Lung (tissue), 12 donors: ENCODE measurements around the gene ANXA5. TPM values are rescaled to one million over a fixed set of nuclear protein-coding genes. Genes with fewer than 3 reads are reported as not detected.

Source experiments
- ATAC-seq: fragments of 200-7000 bp; cut with Tn5 transposase; one replicate; pipeline ENCODE4 v1.9.1; 2020; ENCODE audit warnings: moderate number of reproducible peaks; ENCODE audit not compliant: insufficient read depth, low FRiP score
- DNase-seq, 3 donors: peaks; one replicate each; pipeline ENCODE4 v3.0.0-alpha.2; 2013 to 2017
- H3K27ac ChIP-seq, 2 donors: one replicate each; pipeline ENCODE4 v1.5.1; 2013; ENCODE audit warnings: mild to moderate bottlenecking in 2 of 2, moderate library complexity in 2 of 2, control low read depth in 1 of 2, inconsistent platforms in 1 of 2, low read depth in 1 of 2, low read length in 1 of 2
- H3K27me3 ChIP-seq, 3 donors: one replicate each; pipeline ENCODE4 v1.5.1; 2013; ENCODE audit warnings: low read length in 2 of 3; ENCODE audit not compliant: control insufficient read depth in 3 of 3, insufficient read depth in 3 of 3
- H3K36me3 ChIP-seq, 4 donors: one replicate each; pipeline ENCODE4 v1.5.1; 2013; ENCODE audit warnings: low read length in 4 of 4, mild to moderate bottlenecking in 1 of 4, moderate library complexity in 1 of 4; ENCODE audit not compliant: control insufficient read depth in 4 of 4, insufficient read depth in 4 of 4
- H3K4me1 ChIP-seq, 5 donors: one replicate each; pipeline ENCODE4 v1.5.1; 2013; ENCODE audit warnings: low read length in 5 of 5, mild to moderate bottlenecking in 2 of 5, moderate library complexity in 1 of 5; ENCODE audit not compliant: control insufficient read depth in 5 of 5, insufficient read depth in 5 of 5
- H3K4me3 ChIP-seq: one replicate; pipeline ENCODE4 v1.5.1; 2013; ENCODE audit warnings: mild to moderate bottlenecking, control low read depth, moderate library complexity
- H3K9ac ChIP-seq, 2 donors: one replicate each; pipeline ENCODE4 v1.5.1; 2013; ENCODE audit warnings: low read length in 2 of 2, control low read depth in 1 of 2; ENCODE audit not compliant: insufficient read depth in 1 of 2
- H3K9me3 ChIP-seq, 4 donors: one replicate each; pipeline ENCODE4 v1.5.1; 2013; ENCODE audit warnings: low read length in 3 of 4, mild to moderate bottlenecking in 1 of 4, moderate library complexity in 1 of 4; ENCODE audit not compliant: control insufficient read depth in 4 of 4, insufficient read depth in 3 of 4
- CTCF ChIP-seq: IDR thresholded peaks from 2 replicates; pipeline ENCODE4 v1.5.1; 2012; ENCODE audit warnings: mild to moderate bottlenecking; ENCODE audit errors: control extremely low read depth, extremely low read depth
- WGBS, 2 donors: extraction: QIAGEN DNeasy Blood & Tissue Kit; methylation state at CpG; one replicate each; pipeline ENCODE4 v1.1.7; 2013; 5-methylcytosine and 5-hydroxymethylcytosine counted together
- polyA plus RNA-seq, 2 donors: library from polyadenylated mRNA; stranded (reverse); fragments of 200-250 nt; gene quantifications; one replicate each; pipeline ENCODE4 v1.2.1, GENCODE V29; 2013
- total RNA-seq, 2 donors: library from RNA; depleted of rRNA in 1 of 2; stranded (reverse); fragments of >200 nt in 1 of 2; gene quantifications; one replicate each; pipeline ENCODE4 v1.2.1, GENCODE V29; 2014 to 2021
- donor health status: control.
- donor health status: control.
- donor health status: Bipolar disorder and iron deficiency.
- donor health status: healthy.
- donor health status: DM: yes; HTN: yes; CAD: no.

The ANXA5 gene
- total and polyA plus RNA-seq, 4 donors: 250 to 479 (median 423) TPM

DNA sequence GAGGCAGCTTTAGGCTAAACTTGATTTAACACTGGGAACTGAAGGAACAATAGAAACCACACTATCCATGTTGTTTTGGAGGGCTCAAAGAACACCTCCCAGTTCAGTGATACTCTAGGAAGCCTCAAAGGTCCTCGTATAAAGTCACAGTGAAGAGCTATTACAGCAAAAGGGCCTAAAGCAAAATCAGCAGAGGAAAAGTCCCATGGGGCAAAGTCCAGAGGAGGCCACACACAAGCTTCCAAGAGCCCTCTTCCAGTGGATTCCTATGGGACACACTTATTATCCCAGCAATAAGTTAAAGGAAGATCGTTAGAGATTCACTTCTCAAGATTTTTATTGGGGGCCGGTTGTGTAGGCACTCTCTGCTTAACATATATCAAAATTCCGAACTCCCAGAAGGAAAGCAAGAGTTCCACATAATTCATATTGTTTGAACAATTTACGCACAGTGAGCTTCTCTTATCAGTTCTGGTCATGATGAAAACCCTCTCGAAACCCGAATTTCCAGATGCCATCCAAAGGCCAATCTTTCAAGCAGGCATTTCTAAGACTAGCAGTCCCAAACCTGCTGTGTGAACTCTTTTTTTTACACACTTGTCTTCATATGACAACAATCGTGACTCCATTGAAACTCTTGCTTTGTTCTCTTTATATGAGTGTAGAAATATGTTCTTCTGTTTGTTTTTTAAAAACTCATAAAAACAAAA is 53.7 kb downstream of the ANXA5 start:
- peak in 2 of 3 donors; percentile 13 to 45 for DNase-seq
- no peaks in the 10 kb centered on the region for H3K4me1 ChIP-seq

DNA sequence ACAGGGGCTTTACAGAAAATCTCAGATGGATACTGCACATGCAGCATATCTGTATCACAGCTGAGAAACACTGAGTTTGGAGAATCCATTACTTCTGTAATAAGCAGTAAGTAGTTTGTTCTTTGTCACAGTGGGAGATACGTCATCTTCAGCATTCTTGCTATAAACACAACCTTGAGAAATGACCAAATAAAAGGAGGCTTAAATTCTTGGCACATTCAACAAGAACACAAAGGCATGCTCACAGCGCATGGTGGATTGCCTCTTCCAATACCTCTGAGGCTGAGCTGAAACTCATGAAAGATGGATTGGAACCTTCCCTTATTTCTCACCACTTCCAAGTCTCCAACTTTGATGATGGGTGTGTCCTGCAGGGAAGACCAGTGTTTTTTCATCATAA is 54.5 kb downstream of the ANXA5 start:
- no peak for ATAC-seq
- no peaks in the 10 kb centered on the region for H3K36me3 ChIP-seq
- no peak overlapping the region for H3K4me3 ChIP-seq
- WGBS, 2 donors: 88 to 93% methylated on average over 2 of the region's 2 CpGs
- H3K27me3 ChIP-seq: no peaks in the 10 kb centered on the region
- DNase-seq: no peak
- TF ChIP-seq CTCF: no peak
- H3K27ac ChIP-seq: no peak overlapping the region
- H3K9ac ChIP-seq: no peak overlapping the region
- no peaks in the 10 kb centered on the region for H3K9me3 ChIP-seq
- no peaks in the 10 kb centered on the region for H3K4me1 ChIP-seq

More for the DNA sequence above, 53.7 kb downstream of the ANXA5 start:
- no peak for TF ChIP-seq CTCF
- Histone ChIP-seq H3K27ac (no peak overlapping the region), H3K9me3 (no peaks in the 10 kb centered on the region), H3K27me3 (no peaks in the 10 kb centered on the region), H3K4me3 (no peak overlapping the region), H3K36me3 (no peaks in the 10 kb centered on the region), H3K9ac (no peak overlapping the region)
- ATAC-seq: no peak
- WGBS, 2 donors: 78 to 84% methylated on average over 8 of the region's 8 CpGs

DNA sequence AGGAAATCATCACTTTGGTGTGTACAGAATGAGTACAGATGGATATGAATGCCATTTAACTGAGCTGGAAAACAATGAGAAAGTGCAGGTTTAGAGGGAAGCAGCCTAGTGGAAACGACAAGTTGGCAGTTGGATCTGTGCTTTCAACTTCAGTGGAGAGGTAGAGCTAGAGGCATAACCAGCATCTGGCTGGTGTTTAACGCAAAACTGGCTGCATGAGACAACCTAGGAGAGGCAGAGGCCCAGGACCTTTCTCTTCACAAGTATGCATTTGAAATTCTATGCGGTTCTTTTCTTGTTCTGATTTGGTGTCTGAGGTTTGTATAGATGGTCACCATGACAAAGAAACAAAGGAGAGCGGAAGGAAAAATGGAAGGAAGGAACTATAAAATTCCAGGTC is 63.1 kb downstream of the ANXA5 start:
- Histone ChIP-seq H3K27me3 (no peaks in the 10 kb centered on the region), H3K4me3 (no peak overlapping the region), H3K4me1 (peaks cover 0 to 11% (median 0%) of the 10 kb centered on the region in 5 donors), H3K9ac (no peak overlapping the region), H3K27ac (no peak overlapping the region), H3K9me3 (no peaks in the 10 kb centered on the region), H3K36me3 (no peaks in the 10 kb centered on the region)
- 73% methylated on average over 4 of the region's 4 CpGs for WGBS, 2 donors
- no peak for TF ChIP-seq CTCF
- DNase-seq (no peak), ATAC-seq (no peak)

- H3K27me3 ChIP-seq: no peaks in the 10 kb centered on the region
- no peaks in the 10 kb centered on the region for H3K36me3 ChIP-seq
- H3K27ac ChIP-seq: no peak overlapping the region
- DNase-seq (no peak), ATAC-seq (no peak)
- no peak overlapping the region for H3K9ac ChIP-seq
- peaks cover 0 to 11% (median 0%) of the 10 kb centered on the region in 5 donors for H3K4me1 ChIP-seq
- H3K4me3 ChIP-seq: no peak overlapping the region
- WGBS, 2 donors: 92 to 95% methylated on average over 9 of the region's 9 CpGs
- no peak for TF ChIP-seq CTCF
- no peaks in the 10 kb centered on the region for H3K9me3 ChIP-seq
Measured at GRCh38 chr4:121632636-121633035, 64.1 kb downstream of the ANXA5 start.
